Omental fat pad (tissue), 4 donors: Measurements from ENCODE around the gene FARS2. TPM values are rescaled to one million over a fixed set of nuclear protein-coding genes. Genes with fewer than 3 reads are reported as not detected.
"Not testable (repeated sequence)": the region's sequence is repeated elsewhere in the genome, so short reads cannot be mapped to it uniquely, and the experiment has no call there.

Experiments used
- ATAC-seq: fragments of 150-250 bp; one replicate; pipeline ENCODE4 v1.9.1; 2016; ENCODE audit warnings: mild to moderate bottlenecking, moderate library complexity; ENCODE audit not compliant: low FRiP score
- DNase-seq: peaks from one replicate; pipeline ENCODE4 v3.0.0-alpha.2; 2019; ENCODE audit warnings: low spot score
- total RNA-seq, 4 donors: library from RNA; depleted of rRNA; stranded (reverse); fragments of >200 nt; gene quantifications; one replicate each; pipeline ENCODE4 v1.1.0, GENCODE V29; 2016
- TF ChIP-seq, protein P1 (sequence below), 3 donors: fragments of 450-650 bp; IDR thresholded peaks; one replicate each; pipeline ENCODE4 v1.5.1; 2016 to 2017; ENCODE audit warnings: antibody characterized with exemption in 3 of 3, mild to moderate bottlenecking in 3 of 3, moderate library complexity in 2 of 3

The FARS2 gene
- total RNA-seq, 4 donors from 2014 or later = 12.5 to 18.1 (median 14.5) TPM

DNA sequence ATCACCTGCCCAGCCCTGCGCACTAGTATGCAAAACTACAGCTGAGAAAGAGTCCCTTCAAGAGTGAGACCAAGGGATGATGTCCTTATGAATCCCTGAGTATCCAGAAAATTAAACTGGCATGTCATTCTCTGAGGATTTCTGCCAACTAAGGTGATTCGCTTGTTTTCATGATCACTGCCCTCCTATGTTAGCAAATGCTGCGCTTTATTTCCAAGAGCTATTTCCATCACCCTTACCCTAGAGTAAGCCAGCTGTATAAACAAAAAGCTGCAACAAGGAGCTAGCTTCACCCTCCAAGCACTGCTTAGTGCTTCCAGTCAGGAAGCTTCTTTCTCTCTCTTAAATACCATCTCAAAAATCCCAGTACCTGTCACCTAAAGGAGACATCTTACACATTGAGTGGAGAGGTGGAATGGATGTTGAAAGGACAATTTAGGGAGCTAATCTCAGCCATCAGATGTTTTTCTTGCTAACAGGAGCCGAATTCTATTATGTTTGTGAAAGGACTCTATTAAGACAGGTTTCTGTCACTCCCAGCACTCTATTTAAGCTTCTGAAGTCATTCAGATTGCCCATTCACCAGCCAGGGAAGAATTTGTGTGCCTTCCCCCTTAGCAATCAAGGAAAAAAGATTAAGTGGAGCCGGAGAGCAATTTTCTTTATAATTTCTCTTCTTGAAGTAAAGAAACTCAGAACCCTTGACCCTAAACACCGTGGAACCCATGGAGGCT, 423.2 kb downstream of the FARS2 start:
- TF ChIP-seq, protein P1, sequence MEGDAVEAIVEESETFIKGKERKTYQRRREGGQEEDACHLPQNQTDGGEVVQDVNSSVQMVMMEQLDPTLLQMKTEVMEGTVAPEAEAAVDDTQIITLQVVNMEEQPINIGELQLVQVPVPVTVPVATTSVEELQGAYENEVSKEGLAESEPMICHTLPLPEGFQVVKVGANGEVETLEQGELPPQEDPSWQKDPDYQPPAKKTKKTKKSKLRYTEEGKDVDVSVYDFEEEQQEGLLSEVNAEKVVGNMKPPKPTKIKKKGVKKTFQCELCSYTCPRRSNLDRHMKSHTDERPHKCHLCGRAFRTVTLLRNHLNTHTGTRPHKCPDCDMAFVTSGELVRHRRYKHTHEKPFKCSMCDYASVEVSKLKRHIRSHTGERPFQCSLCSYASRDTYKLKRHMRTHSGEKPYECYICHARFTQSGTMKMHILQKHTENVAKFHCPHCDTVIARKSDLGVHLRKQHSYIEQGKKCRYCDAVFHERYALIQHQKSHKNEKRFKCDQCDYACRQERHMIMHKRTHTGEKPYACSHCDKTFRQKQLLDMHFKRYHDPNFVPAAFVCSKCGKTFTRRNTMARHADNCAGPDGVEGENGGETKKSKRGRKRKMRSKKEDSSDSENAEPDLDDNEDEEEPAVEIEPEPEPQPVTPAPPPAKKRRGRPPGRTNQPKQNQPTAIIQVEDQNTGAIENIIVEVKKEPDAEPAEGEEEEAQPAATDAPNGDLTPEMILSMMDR (IDR thresholded peaks at IDR 0.05) = no peak
- no peak for ATAC-seq
- DNase-seq = no peak

DNA sequence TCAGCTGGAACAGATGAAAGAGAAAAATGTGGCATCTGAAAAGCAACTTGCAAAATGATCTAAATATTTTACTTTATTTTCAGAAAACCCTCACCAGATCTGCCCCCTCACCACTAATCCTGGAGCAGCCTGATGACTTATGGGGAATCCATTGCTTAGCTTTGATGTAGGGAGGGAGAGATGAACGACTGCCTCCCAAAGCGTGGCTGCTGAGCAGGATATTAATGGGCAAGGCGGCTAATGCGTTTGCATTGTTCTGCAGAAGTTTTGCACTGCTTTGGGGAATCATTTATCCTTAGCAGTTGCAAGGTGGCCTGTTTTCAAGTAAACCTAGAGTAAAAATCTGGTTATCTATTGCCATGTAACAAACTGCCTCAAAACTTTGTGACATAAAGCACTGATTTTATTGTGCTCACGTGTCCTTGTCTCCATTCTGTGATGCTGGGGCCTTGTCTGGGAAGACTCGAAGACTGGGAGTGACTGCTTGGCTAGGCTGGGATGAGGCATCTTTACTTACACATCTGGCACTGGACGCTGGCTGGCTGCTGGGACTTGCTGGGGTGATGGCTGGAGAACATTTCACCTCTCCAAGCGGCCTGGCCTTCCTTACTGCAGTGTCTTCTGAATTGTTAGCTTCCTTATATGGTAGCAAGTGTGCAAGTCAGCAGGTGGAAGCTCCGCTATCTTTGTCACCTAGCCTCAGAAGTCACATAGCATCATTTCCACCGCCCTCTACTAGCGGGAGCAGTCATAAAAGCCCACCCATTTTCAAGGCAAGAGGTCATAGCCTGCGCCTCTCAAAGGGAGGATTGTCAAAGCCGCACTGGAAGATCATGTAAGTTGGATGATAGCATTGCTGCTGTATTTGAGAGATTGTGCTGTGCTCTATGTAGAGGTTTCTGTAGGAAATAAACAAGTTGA, 432.2 kb downstream of the FARS2 start:
- ATAC-seq (no peak), DNase-seq (no peak)
- TF ChIP-seq, protein P1 (IDR thresholded peaks at IDR 0.05) = no peak

DNA sequence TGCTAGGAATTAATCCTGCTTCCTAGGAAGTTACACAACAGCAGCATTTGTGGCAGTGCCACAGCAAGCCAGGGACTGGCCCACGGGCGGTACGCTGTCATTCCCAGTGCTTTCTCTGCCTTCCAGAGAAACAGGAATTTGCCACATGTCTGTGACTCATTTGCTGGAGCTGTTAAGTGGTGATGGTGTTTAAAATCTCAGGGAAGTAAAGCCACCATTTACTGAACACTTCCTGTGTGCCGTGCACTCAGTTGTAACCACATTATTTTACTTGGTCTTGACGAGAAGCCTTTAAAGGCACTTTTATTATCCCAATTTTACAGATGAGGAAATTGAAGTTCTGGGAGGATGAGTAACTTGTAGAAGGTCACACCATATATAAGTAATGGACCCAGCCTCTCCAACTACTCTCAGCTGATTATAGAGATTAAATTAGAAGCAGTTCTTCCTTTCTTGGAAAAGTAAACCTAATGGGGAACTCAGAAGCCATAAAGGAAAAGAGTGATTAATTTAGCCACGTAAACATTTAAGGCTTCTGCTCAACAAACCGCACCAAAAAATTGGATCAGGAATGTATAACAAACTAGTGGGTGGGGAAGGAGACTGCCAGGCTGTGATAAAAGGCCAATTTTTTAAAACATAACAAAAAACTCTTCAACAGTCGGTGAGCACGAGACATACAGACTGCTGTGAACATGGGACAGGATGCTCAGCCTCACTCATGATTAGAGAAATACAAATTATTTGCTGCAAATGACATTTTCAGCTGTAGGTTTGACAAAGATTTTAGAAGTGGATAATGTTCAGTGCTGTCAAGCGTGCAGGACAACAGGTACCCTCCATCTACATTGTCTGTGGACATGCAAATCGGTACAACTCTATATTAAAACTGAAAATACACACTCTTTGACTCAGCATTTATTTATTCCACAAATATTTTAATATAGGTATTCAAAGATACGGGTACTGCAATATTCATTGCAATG, 434.2 kb downstream of the FARS2 start:
- ATAC-seq (peak; percentile 44), DNase-seq (no peak)
- TF ChIP-seq, protein P1 (IDR thresholded peaks at IDR 0.05) = no peak

DNA sequence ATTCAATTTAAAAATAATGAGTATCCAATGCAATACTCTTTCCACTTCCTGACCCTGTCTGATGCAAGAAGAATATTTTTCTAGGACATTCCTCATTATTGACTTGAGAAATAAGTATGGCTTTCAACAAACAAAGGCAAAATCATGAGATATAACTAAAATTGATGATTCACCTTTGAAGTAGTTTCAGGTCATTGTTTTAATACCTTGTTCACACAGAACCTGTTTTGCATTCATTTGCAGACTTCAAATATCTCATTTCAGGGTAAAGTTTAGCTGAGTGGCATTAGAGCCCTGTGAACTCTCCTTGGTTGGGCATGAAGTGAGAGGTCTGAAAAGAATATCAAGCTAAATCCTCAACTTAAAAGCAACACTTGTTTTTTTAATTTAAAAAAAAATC, 436.2 kb downstream of the FARS2 start:
- TF ChIP-seq, protein P1 (IDR thresholded peaks at IDR 0.05) = no peak
- DNase-seq (no peak), ATAC-seq (no peak)

DNA sequence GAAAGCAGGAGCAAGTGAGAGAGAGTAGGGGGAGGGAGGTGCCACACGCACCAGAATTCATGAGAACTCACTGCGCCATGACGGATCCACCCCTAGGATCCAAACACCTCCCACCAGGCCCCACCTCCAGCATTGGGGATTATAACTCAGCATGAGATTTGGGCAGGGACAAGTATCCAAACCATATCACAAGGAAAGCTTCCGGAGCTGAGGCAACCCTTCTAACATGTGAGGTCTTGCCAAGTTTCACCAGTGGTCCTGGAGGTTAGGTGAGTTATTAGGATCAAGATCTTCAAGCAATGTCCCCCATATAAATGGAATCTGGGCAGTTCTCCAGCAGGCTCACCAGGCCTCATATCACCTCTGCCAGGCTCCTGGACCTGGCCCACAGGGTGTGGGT, 437.0 kb downstream of the FARS2 start:
- DNase-seq (no peak), ATAC-seq (no peak)
- TF ChIP-seq, protein P1 (IDR thresholded peaks at IDR 0.05) = no peak

DNA sequence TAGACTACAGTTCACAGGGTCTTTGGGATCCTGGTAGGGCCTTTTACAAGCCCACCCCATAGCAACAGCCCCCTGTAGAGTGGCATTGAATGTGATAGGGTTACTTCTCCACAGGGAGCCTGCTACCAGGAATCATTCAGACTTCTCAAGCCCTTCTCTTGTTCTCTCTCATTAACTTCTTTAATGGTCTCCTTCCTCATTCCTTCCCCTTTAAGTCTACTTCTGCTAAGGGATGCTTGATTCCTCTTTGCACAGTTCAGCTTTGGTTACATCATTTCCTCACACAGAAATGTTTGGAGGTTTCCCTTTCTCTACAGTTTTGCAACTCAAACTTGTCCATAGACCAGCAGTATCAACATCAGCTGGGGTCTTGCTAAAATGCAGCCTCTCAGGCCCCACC, 437.8 kb downstream of the FARS2 start:
- not testable (repeated sequence) for ATAC-seq, DNase-seq
